HFF-Myc (cell line): ENCODE results near the gene TRRAP.

ENCODE experiments used
- DNase-seq: peaks from one replicate; pipeline ENCODE4 v3.0.0-alpha.2; 2011; ENCODE audit warnings: low read depth; ENCODE audit errors: extremely low read depth
- H3K4me3 ChIP-seq: replicated peaks from 2 replicates; pipeline ENCODE4 v1.5.1; 2011; ENCODE audit warnings: low read depth, mild to moderate bottlenecking, control low read depth, low read length
- CTCF ChIP-seq: IDR thresholded peaks from 2 replicates; pipeline ENCODE4 v1.5.1; 2012; ENCODE audit warnings: mild to moderate bottlenecking, low read depth, low read length, control low read depth; ENCODE audit errors: missing control alignments

Gene TRRAP

GRCh38 chr7:99003419-99003818 is 125.1 kb downstream of the TRRAP start:
- no peak for DNase-seq
- no peak for TF ChIP-seq CTCF

GRCh38 chr7:99004216-99004615 is 125.9 kb downstream of the TRRAP start:
- no peak for DNase-seq

More at GRCh38 chr7:99003419-99003818, 125.1 kb downstream of the TRRAP start:
- H3K4me3 ChIP-seq: no peak overlapping the region

GRCh38 chr7:99004781-99005500 is 126.6 kb downstream of the TRRAP start:
- no peak for TF ChIP-seq CTCF
- H3K4me3 ChIP-seq: no peak overlapping the region
- DNase-seq: no peak

More at GRCh38 chr7:99004216-99004615, 125.9 kb downstream of the TRRAP start:
- TF ChIP-seq CTCF: no peak
- H3K4me3 ChIP-seq: no peak overlapping the region

- DNase-seq: no peak
- no peak for TF ChIP-seq CTCF
- no peak overlapping the region for H3K4me3 ChIP-seq
Measured at GRCh38 chr7:99005776-99006175, 127.4 kb downstream of the TRRAP start.

- H3K4me3 ChIP-seq: no peak overlapping the region
- DNase-seq: no peak
- TF ChIP-seq CTCF: no peak
Measured at GRCh38 chr7:99006739-99007424, 128.6 kb downstream of the TRRAP start.

- no peak overlapping the region for H3K4me3 ChIP-seq
- no peak for TF ChIP-seq CTCF
- DNase-seq: no peak
Measured at GRCh38 chr7:99008181-99008631, 129.9 kb downstream of the TRRAP start.
